ENCODE data around the gene VMP1.
"Not testable (repeated sequence)": the region's sequence is repeated elsewhere in the genome, so short reads cannot be mapped to it uniquely, and the experiment has no call there.

The VMP1 gene

GRCh38 chr17:59712862-59713261 is 5.4 kb downstream of the VMP1 start:
- DNase-seq: no peak

- DNase-seq: no peak
These were observed 6.8 kb downstream of the VMP1 start for GRCh38 chr17:59714255-59714654.

- no peak for DNase-seq
These were observed 9.0 kb downstream of the VMP1 start for GRCh38 chr17:59716427-59716826.

GRCh38 chr17:59719526-59719925 is 12.1 kb downstream of the VMP1 start:
- no peak for DNase-seq

GRCh38 chr17:59722623-59723022 is 15.2 kb downstream of the VMP1 start:
- DNase-seq: no peak

- DNase-seq: no peak
These were observed 15.6 kb downstream of the VMP1 start for GRCh38 chr17:59723041-59723440.

GRCh38 chr17:59723607-59724006 is 16.2 kb downstream of the VMP1 start:
- DNase-seq: no peak

- no peak for DNase-seq
These were observed 18.2 kb downstream of the VMP1 start for GRCh38 chr17:59725691-59726090.

GRCh38 chr17:59727817-59728533 is 20.5 kb downstream of the VMP1 start:
- DNase-seq: no peak

GRCh38 chr17:59730268-59730834 is 22.9 kb downstream of the VMP1 start:
- no peak for DNase-seq

- no peak for DNase-seq
These were observed 26.2 kb downstream of the VMP1 start for GRCh38 chr17:59733697-59734096.

- no peak for DNase-seq
These were observed 26.8 kb downstream of the VMP1 start for GRCh38 chr17:59734226-59734625.

GRCh38 chr17:59737324-59737723 is 29.9 kb downstream of the VMP1 start:
- no peak for DNase-seq

GRCh38 chr17:59743842-59744241 is 36.4 kb downstream of the VMP1 start:
- no peak for DNase-seq

- no peak for DNase-seq
These were observed 37.6 kb downstream of the VMP1 start for GRCh38 chr17:59745040-59745439.

- DNase-seq: no peak
These were observed 39.5 kb downstream of the VMP1 start for GRCh38 chr17:59746849-59747445.

- DNase-seq: no peak
These were observed 41.1 kb downstream of the VMP1 start for GRCh38 chr17:59748591-59748990.

- DNase-seq: no peak
These were observed 44.5 kb downstream of the VMP1 start for GRCh38 chr17:59751955-59752413.

GRCh38 chr17:59752446-59752845 is 45.0 kb downstream of the VMP1 start:
- DNase-seq: no peak

- DNase-seq: no peak
These were observed 45.5 kb downstream of the VMP1 start for GRCh38 chr17:59752922-59753321.

- DNase-seq: no peak
These were observed 46.3 kb downstream of the VMP1 start for GRCh38 chr17:59753522-59754467.

GRCh38 chr17:59754552-59754951 is 47.1 kb downstream of the VMP1 start:
- DNase-seq: no peak

- not testable (repeated sequence) for DNase-seq
These were observed 47.6 kb downstream of the VMP1 start for GRCh38 chr17:59755069-59755468.
